ENCODE data around the gene TMEM187. TPM values are rescaled to one million over a fixed set of nuclear protein-coding genes. Genes with fewer than 3 reads are reported as not detected.

The TMEM187 gene
- total RNA-seq, 1 donor from 2014 or later, result 8.6 TPM

- H3K4me3 ChIP-seq, result no peak overlapping the region
- intact Hi-C loops (cut with DNase I), result no loop called here
- H3K27me3 ChIP-seq, result no peaks in the 10 kb centered on the region
- TF ChIP-seq CTCF (IDR thresholded peaks at IDR 0.05), result no peak
- no peak for TF ChIP-seq POLR2A (IDR thresholded peaks at IDR 0.05)
- no peak for TF ChIP-seq POLR2AphosphoS5 (IDR thresholded peaks at IDR 0.05; ENCODE audit: insufficient read depth in 1 of 2, low read depth in 1 of 2)
- H3K36me3 ChIP-seq, result peaks cover 0 to 91% of the 10 kb centered on the region in 2 donors
- no peak overlapping the region for H3K27ac ChIP-seq
- DNase-seq (ENCODE audit: extremely low spot score in 2 of 2), result no peak
- H3K4me1 ChIP-seq, result no peaks in the 10 kb centered on the region
- H3K9me3 ChIP-seq, result no peaks in the 10 kb centered on the region
Measured at GRCh38 chrX:153958605-153959004, 13.9 kb upstream of the TMEM187 start.

GRCh38 chrX:153959649-153960048 is 12.9 kb upstream of the TMEM187 start:
- DNase-seq (ENCODE audit: extremely low spot score in 2 of 2), result no peak
- intact Hi-C loops (cut with DNase I), result no loop called here
- no peaks in the 10 kb centered on the region for H3K9me3 ChIP-seq
- H3K36me3 ChIP-seq, result peaks cover 0 to 87% of the 10 kb centered on the region in 2 donors
- no peak for TF ChIP-seq CTCF (IDR thresholded peaks at IDR 0.05)
- no peak for TF ChIP-seq POLR2AphosphoS5 (IDR thresholded peaks at IDR 0.05; ENCODE audit: insufficient read depth in 1 of 2, low read depth in 1 of 2)
- no peak for TF ChIP-seq POLR2A (IDR thresholded peaks at IDR 0.05)
- H3K27ac ChIP-seq, result no peak overlapping the region
- no peaks in the 10 kb centered on the region for H3K4me1 ChIP-seq
- no peak overlapping the region for H3K4me3 ChIP-seq
- H3K27me3 ChIP-seq, result no peaks in the 10 kb centered on the region

GRCh38 chrX:153960077-153960476 is 12.5 kb upstream of the TMEM187 start:
- peaks cover 3% of the 10 kb centered on the region for H3K4me1 ChIP-seq
- H3K27ac ChIP-seq, result no peak overlapping the region
- peaks cover 0 to 83% of the 10 kb centered on the region in 2 donors for H3K36me3 ChIP-seq
- H3K9me3 ChIP-seq, result no peaks in the 10 kb centered on the region
- no peaks in the 10 kb centered on the region for H3K27me3 ChIP-seq
- TF ChIP-seq POLR2AphosphoS5 (IDR thresholded peaks at IDR 0.05; ENCODE audit: insufficient read depth in 1 of 2, low read depth in 1 of 2), result no peak
- TF ChIP-seq POLR2A (IDR thresholded peaks at IDR 0.05), result no peak
- no peak for TF ChIP-seq CTCF (IDR thresholded peaks at IDR 0.05)
- H3K4me3 ChIP-seq, result no peak overlapping the region
- DNase-seq (ENCODE audit: extremely low spot score in 2 of 2), result no peak
- intact Hi-C loops (cut with DNase I), result no loop called here

- Histone ChIP-seq H3K9me3 (no peaks in the 10 kb centered on the region), H3K4me3 (no peak overlapping the region), H3K36me3 (peaks cover 0 to 78% of the 10 kb centered on the region in 2 donors), H3K4me1 (peaks cover 10% of the 10 kb centered on the region), H3K27me3 (no peaks in the 10 kb centered on the region), H3K27ac (no peak overlapping the region)
- no peak for DNase-seq (ENCODE audit: extremely low spot score in 2 of 2)
- intact Hi-C loops (cut with DNase I), result no loop called here
- TF ChIP-seq POLR2A (IDR thresholded peaks at IDR 0.05) (no peak), POLR2AphosphoS5 (IDR thresholded peaks at IDR 0.05; ENCODE audit: insufficient read depth in 1 of 2, low read depth in 1 of 2) (no peak), CTCF (IDR thresholded peaks at IDR 0.05) (no peak)
Measured at GRCh38 chrX:153960786-153961185, 11.8 kb upstream of the TMEM187 start.

- Histone ChIP-seq H3K9me3 (no peaks in the 10 kb centered on the region), H3K4me1 (peaks cover 15% of the 10 kb centered on the region), H3K36me3 (peaks cover 0 to 73% of the 10 kb centered on the region in 2 donors), H3K4me3 (no peak overlapping the region), H3K27ac (no peak overlapping the region), H3K27me3 (no peaks in the 10 kb centered on the region)
- no peak for DNase-seq (ENCODE audit: extremely low spot score in 2 of 2)
- intact Hi-C loops (cut with DNase I), result no loop called here
- TF ChIP-seq POLR2AphosphoS5 (IDR thresholded peaks at IDR 0.05; ENCODE audit: insufficient read depth in 1 of 2, low read depth in 1 of 2) (no peak), POLR2A (IDR thresholded peaks at IDR 0.05) (no peak), CTCF (IDR thresholded peaks at IDR 0.05) (no peak)
Measured at GRCh38 chrX:153961292-153961691, 11.3 kb upstream of the TMEM187 start.
